ENCODE data around the gene CCNK. TPM values are rescaled to one million over a fixed set of nuclear protein-coding genes. Genes with fewer than 3 reads are reported as not detected.
A peak's percentile ranks its signal among the peaks of the same experiment; 100 is the strongest.

The CCNK gene
- total RNA-seq, result 10 to 100 TPM; 45.4 to 52.5 TPM
- 10 to 100 TPM; 43.2 to 51.9 (median 45.9) TPM for polyA plus RNA-seq (ENCODE audit: insufficient read length in 6 of 6)
- long read RNA-seq, donor 1, partial matches to known transcripts, result 40 of 44 reads
- long read RNA-seq, donor 1, other reads (novel, unspliced or antisense), result 0 of 44 reads
- long read RNA-seq, donor 2, partial matches to known transcripts, result 39 of 43 reads
- long read RNA-seq, donor 2, other reads (novel, unspliced or antisense), result 0 of 43 reads
- long read RNA-seq, donor 3, partial matches to known transcripts, result 9 of 11 reads
- long read RNA-seq, donor 3, other reads (novel, unspliced or antisense), result 0 of 11 reads
- long read RNA-seq, donor 4, partial matches to known transcripts, result 4 of 6 reads
- long read RNA-seq, donor 4, other reads (novel, unspliced or antisense), result 1 of 6 reads
- long read RNA-seq, donor 5, partial matches to known transcripts, result 28 of 34 reads
- long read RNA-seq, donor 5, other reads (novel, unspliced or antisense), result 0 of 34 reads
- long read RNA-seq, donor 6, partial matches to known transcripts, result 0 of 3 reads
- long read RNA-seq, donor 6, other reads (novel, unspliced or antisense), result 0 of 3 reads
- long read RNA-seq, donor 7, partial matches to known transcripts, result 0 of 1 reads
- long read RNA-seq, donor 7, other reads (novel, unspliced or antisense), result 0 of 1 reads
- long read RNA-seq, donor 8, transcript CCNK-201 (11 exons, 3,524 nt), result major isoform, 8 of 24 reads
- long read RNA-seq, donor 8, partial matches to known transcripts, result 15 of 24 reads
- long read RNA-seq, donor 8, other reads (novel, unspliced or antisense), result 0 of 24 reads
- long read RNA-seq, donor 9, result 0 reads
- long read RNA-seq, donor 10, partial matches to known transcripts, result 0 of 1 reads
- long read RNA-seq, donor 10, other reads (novel, unspliced or antisense), result 1 of 1 reads
- long read RNA-seq, donor 11, result 0 reads
- long read RNA-seq, donor 12, partial matches to known transcripts, result 22 of 26 reads
- long read RNA-seq, donor 12, other reads (novel, unspliced or antisense), result 0 of 26 reads

DNA sequence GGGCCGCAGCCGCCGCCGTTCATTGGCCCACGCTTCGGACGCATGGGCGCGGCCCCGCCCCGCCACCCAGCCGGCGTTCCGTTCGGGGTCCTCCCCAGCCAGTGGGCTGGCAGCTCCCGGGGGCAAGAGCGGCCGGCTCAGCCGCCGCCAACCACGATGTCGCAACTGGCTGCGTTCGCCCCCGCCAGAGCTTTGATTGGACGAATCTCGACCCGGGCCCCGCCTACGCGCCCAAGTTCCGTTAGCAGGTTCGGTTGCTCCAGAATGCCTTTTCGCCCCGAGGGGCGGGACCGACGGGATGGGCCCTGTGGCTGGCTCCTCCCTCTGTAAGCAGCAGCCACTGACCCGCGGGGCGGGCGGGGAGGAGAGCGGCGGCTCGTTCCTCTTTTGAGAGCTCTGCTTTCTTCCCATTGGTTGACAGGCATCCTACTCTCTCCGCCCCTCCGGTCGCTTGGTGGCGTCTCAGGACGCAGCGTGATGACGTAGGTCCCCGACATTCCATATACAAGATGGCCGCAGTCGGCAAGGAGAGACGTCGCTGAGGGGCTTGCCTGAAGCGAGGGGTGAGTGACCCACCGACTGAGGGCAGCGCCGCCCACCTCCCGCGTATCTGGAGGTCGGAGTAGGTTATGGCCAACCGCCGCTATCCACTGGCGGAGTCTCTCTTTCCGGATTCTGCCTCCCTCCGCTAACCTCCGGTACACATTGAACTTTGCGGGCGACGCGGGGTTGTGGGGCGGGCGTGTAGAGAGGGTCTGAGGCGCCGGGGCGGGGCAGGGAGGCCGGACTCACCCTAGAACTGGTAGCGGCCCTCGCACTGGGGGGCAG, at the start of gene CCNK:
Gene CCNK (plus strand): TSS at position 493 of the 828 bp plus-strand sequence. CDS start 11,269 bp downstream, outside the sequence.
- intact Hi-C loops (cut with DNase I), result no loop called here
- H3K4me1 ChIP-seq, result peaks cover 15 to 68% of the 10 kb centered on the region in 2 donors
- ATAC-seq, result peak; percentile 96

DNA sequence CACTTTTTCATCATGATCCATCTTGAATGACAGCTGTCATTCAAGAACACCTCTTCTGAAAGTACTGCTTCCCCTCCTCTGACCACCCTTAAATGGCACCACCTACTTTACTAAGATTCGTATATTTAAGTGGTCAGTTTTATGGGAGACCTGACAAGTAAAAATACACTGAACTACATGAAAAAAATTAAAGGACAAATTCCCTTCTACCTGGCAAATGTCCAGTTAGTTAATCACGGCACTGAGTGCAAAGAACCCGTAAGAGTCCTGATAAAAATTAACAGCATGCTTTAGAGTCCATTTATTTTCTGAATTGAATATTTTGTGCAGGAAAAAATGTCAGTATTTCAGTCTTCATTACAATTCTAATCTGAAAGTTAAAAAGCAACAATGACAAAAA, 49.2 kb upstream of the CCNK start:
- Histone ChIP-seq H3K36me3 (peaks cover 0 to 50% of the 10 kb centered on the region in 2 donors), H3K4me1 (peaks cover 5 to 16% of the 10 kb centered on the region in 2 donors), H3K9me3 (no peaks in the 10 kb centered on the region), H3K27ac (no peak overlapping the region), H3K27me3 (no peaks in the 10 kb centered on the region), H3K4me3 (no peak overlapping the region)
- TF ChIP-seq, protein P1, sequence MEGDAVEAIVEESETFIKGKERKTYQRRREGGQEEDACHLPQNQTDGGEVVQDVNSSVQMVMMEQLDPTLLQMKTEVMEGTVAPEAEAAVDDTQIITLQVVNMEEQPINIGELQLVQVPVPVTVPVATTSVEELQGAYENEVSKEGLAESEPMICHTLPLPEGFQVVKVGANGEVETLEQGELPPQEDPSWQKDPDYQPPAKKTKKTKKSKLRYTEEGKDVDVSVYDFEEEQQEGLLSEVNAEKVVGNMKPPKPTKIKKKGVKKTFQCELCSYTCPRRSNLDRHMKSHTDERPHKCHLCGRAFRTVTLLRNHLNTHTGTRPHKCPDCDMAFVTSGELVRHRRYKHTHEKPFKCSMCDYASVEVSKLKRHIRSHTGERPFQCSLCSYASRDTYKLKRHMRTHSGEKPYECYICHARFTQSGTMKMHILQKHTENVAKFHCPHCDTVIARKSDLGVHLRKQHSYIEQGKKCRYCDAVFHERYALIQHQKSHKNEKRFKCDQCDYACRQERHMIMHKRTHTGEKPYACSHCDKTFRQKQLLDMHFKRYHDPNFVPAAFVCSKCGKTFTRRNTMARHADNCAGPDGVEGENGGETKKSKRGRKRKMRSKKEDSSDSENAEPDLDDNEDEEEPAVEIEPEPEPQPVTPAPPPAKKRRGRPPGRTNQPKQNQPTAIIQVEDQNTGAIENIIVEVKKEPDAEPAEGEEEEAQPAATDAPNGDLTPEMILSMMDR (IDR thresholded peaks at IDR 0.05), result no peak
- ATAC-seq (no peak), DNase-seq (no peak)
- intact Hi-C loops (cut with DNase I), result no loop called here

More for the DNA sequence above, at the start of gene CCNK:
- TF ChIP-seq, protein P1 (IDR thresholded peaks at IDR 0.05), result no peak
- no peaks in the 10 kb centered on the region for H3K36me3 ChIP-seq
- H3K4me3 ChIP-seq, result peak within 1 kb of the TSS; percentile 88
- no peaks in the 10 kb centered on the region for H3K27me3 ChIP-seq
- DNase-seq, result peak; percentile 100
- peak within 1 kb of the TSS; percentile 85 to 90 for H3K27ac ChIP-seq
- H3K9me3 ChIP-seq, result no peaks in the 10 kb centered on the region

- no peak for ATAC-seq
- TF ChIP-seq, protein P1 (IDR thresholded peaks at IDR 0.05), result no peak
Observed at GRCh38 chr14:99432485-99432884, 48.7 kb upstream of the CCNK start.

DNA sequence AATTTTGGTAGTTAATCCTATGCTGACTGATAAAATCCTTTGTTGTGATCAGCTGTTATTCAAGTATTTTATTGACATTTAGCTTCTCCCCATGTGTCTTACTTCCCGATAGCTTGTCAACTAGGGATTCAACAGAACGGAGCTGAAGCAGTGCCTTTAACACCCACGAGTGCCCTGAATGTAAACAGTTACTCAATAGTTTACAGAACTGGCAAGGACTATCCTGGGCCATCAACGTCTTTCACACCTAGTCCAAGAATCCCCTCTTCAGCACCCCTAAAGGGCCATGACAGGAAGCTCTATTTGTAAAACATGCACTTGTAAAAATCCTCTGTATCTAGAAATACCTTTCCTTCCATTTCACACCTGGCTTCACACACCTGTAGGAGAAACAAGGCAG, 45.9 kb upstream of the CCNK start:
- intact Hi-C loops (cut with DNase I), result no loop called here
- H3K36me3 ChIP-seq, result peaks cover 0 to 44% of the 10 kb centered on the region in 2 donors
- H3K27ac ChIP-seq, result peak overlapping the region in 1 of 2 donors; percentile 76
- DNase-seq (no peak), ATAC-seq (peak; percentile 63)
- no peaks in the 10 kb centered on the region for H3K27me3 ChIP-seq
- H3K9me3 ChIP-seq, result no peaks in the 10 kb centered on the region
- TF ChIP-seq, protein P1 (IDR thresholded peaks at IDR 0.05), result no peak
- H3K4me1 ChIP-seq, result peaks cover 9 to 20% of the 10 kb centered on the region in 2 donors
- no peak overlapping the region for H3K4me3 ChIP-seq

More at GRCh38 chr14:99432485-99432884, 48.7 kb upstream of the CCNK start:
- Histone ChIP-seq H3K36me3 (peaks cover 0 to 49% of the 10 kb centered on the region in 2 donors), H3K9me3 (no peaks in the 10 kb centered on the region), H3K27ac (no peak overlapping the region), H3K27me3 (no peaks in the 10 kb centered on the region), H3K4me1 (peaks cover 9 to 20% of the 10 kb centered on the region in 2 donors), H3K4me3 (no peak overlapping the region)
- DNase-seq, result no peak
- intact Hi-C loops (cut with DNase I), result no loop called here
